SK-N-SH (cell line): ENCODE measurements around the gene STC2. TPM values are rescaled to one million over a fixed set of nuclear protein-coding genes. Genes with fewer than 3 reads are reported as not detected.

Experiments
- CTCF ChIA-PET: fragments of 300-600, 350-600 bp; formaldehyde crosslinking; extraction: SDS; loops from one replicate; lab custom pipeline; 2021; lab: Yijun Ruan, JAX
- POLR2A ChIA-PET: fragments of 350-600 bp; sonication (Branson Sonifier 250); formaldehyde crosslinking; extraction: SDS; loops from one replicate; lab custom pipeline; 2020; ENCODE audit warnings: antibody characterized with exemption, inconsistent platforms; lab: Yijun Ruan, JAX
- DNase-seq: peaks from one replicate; pipeline ENCODE4 v3.0.0; 2012
- H2AFZ ChIP-seq: fragments of 200-600 bp; sonication (generic); 2 replicates; pipeline ENCODE4 v1.8.1; 2016; ENCODE audit warnings: antibody characterized with exemption, mild to moderate bottlenecking, low read depth
- H3F3A ChIP-seq: fragments of 200-600 bp; sonication (generic); replicated peaks from 2 replicates; pipeline ENCODE3; 2016; ENCODE audit warnings: antibody characterized with exemption, mild to moderate bottlenecking; ENCODE audit not compliant: insufficient read depth
- H3K27ac ChIP-seq, 2 experiments: fragments of 200-500 bp in 1 of 2; fragments of 200-600 bp in 1 of 2; sonication (Bioruptor generic) in 1 of 2; sonication (generic), shearing (Covaris generic) in 1 of 2; 2 replicates each; pipeline versions ENCODE4 v1.5.1 to v1.6.1; 2014 to 2016; ENCODE audit warnings: low read depth in 2 of 2, inconsistent platforms in 1 of 2, low read length in 1 of 2, mild to moderate bottlenecking in 1 of 2, mixed read lengths in 1 of 2
- H3K27me3 ChIP-seq: fragments of 200-600 bp; sonication (generic), shearing (Covaris generic); 2 replicates; pipeline ENCODE4 v1.6.1; 2016; ENCODE audit warnings: mixed run types; ENCODE audit not compliant: insufficient read depth
- H3K36me3 ChIP-seq, 2 experiments: fragments of 200-500 bp in 1 of 2; fragments of 200-600 bp in 1 of 2; sonication (Bioruptor generic) in 1 of 2; sonication (generic) in 1 of 2; replicated peaks in 1 of 2; 2 replicates each; pipeline versions ENCODE3 to v1.5.1; 2014 to 2016; ENCODE audit warnings: low read length in 1 of 2, mild to moderate bottlenecking in 1 of 2; ENCODE audit not compliant: insufficient read depth in 2 of 2, control insufficient read depth in 1 of 2
- H3K4me1 ChIP-seq, 2 experiments: fragments of 200-500 bp in 1 of 2; fragments of 200-600 bp in 1 of 2; sonication (Bioruptor generic) in 1 of 2; sonication (generic), shearing (Covaris generic) in 1 of 2; 2 replicates each; pipeline versions ENCODE4 v1.5.1 to v1.6.1; 2014 to 2016; ENCODE audit warnings: low read depth in 1 of 2, low read length in 1 of 2, mixed run types in 1 of 2; ENCODE audit not compliant: insufficient read depth in 2 of 2, control insufficient read depth in 1 of 2
- H3K4me2 ChIP-seq: fragments of 200-600 bp; sonication (generic), shearing (Covaris generic); 2 replicates; pipeline ENCODE4 v1.6.1; 2017; ENCODE audit warnings: mixed run types
- H3K4me3 ChIP-seq, 2 experiments: fragments of 200-500 bp in 1 of 2; fragments of 200-600 bp in 1 of 2; sonication (Bioruptor generic) in 1 of 2; sonication (generic), shearing (Covaris generic) in 1 of 2; 2 replicates each; pipeline versions ENCODE4 v1.5.1 to v1.8.1; 2014 to 2016; ENCODE audit warnings: low read depth in 2 of 2, inconsistent platforms in 1 of 2, low read length in 1 of 2, mild to moderate bottlenecking in 1 of 2, mixed read lengths in 1 of 2, moderate library complexity in 1 of 2
- H3K79me2 ChIP-seq: fragments of 200-600 bp; sonication (generic); 2 replicates; pipeline ENCODE4 v1.8.1; 2017; ENCODE audit warnings: mild to moderate bottlenecking; ENCODE audit not compliant: insufficient read depth
- H3K9ac ChIP-seq: fragments of 200-600 bp; sonication (generic); 2 replicates; pipeline ENCODE4 v1.6.1; 2017; ENCODE audit warnings: mixed run types
- H3K9me2 ChIP-seq: fragments of 200-600 bp; sonication (generic); 2 replicates; pipeline ENCODE4 v1.6.1; 2017; ENCODE audit warnings: mixed run types
- H3K9me3 ChIP-seq: fragments of 200-600 bp; sonication (generic); 2 replicates; pipeline ENCODE4 v1.6.1; 2017; ENCODE audit warnings: mixed run types, mild to moderate bottlenecking, moderate library complexity
- H4K20me1 ChIP-seq: fragments of 200-600 bp; sonication (generic); 2 replicates; pipeline ENCODE4 v1.6.1; 2017; ENCODE audit warnings: mild to moderate bottlenecking, mixed run types; ENCODE audit not compliant: insufficient read depth
- CHD2 ChIP-seq: fragments of 150-350 bp; IDR thresholded peaks from 2 replicates; pipeline ENCODE4 v1.6.1; 2018; ENCODE audit warnings: low read length; ENCODE audit not compliant: partially characterized antibody
- CTCF ChIP-seq: fragments of 200-600 bp; sonication (generic); IDR thresholded peaks from 2 replicates; pipeline ENCODE4 v1.6.1; 2017; ENCODE audit warnings: antibody characterized with exemption, mild to moderate bottlenecking, moderate library complexity
- EZH2phosphoT487 ChIP-seq: fragments of 200-600 bp; sonication (generic); IDR thresholded peaks from 2 replicates; pipeline ENCODE4 v1.6.1; 2017; ENCODE audit warnings: low read depth, mixed run types, mild to moderate bottlenecking, antibody characterized with exemption, moderate library complexity, borderline replicate concordance
- IRF3 ChIP-seq: fragments of 150-350 bp; IDR thresholded peaks from 2 replicates; pipeline ENCODE4 v1.6.1; 2016; ENCODE audit warnings: mild to moderate bottlenecking, low read depth, low read length
- JUND ChIP-seq: IDR thresholded peaks from 2 replicates; pipeline ENCODE4 v1.4.0; 2012
- PBX3 ChIP-seq: IDR thresholded peaks from 2 replicates; pipeline ENCODE4; 2012
- POLR2AphosphoS5 ChIP-seq: IDR thresholded peaks from 2 replicates; pipeline ENCODE4 v1.6.1; 2012; ENCODE audit warnings: low read depth, low read length
- RAD21 ChIP-seq: IDR thresholded peaks from 2 replicates; pipeline ENCODE4 v1.6.1; 2012; ENCODE audit warnings: mild to moderate bottlenecking, low read length
- RCOR1 ChIP-seq: fragments of 150-350 bp; IDR thresholded peaks from 2 replicates; pipeline ENCODE4 v1.6.1; 2017; ENCODE audit warnings: antibody characterized with exemption, low read length
- TAF1 ChIP-seq: IDR thresholded peaks from 2 replicates; pipeline ENCODE4 v1.6.1; 2012; ENCODE audit warnings: low read depth, mild to moderate bottlenecking, low read length, moderate library complexity, borderline replicate concordance
- USF1 ChIP-seq: IDR thresholded peaks from 2 replicates; pipeline ENCODE4 v1.4.0; 2012; ENCODE audit warnings: low read depth, borderline replicate concordance
- WGBS: methylation state at CpG from one replicate; pipeline ENCODE4 v1.1.6; 2017; ENCODE audit warnings: low lambda C conversion rate; 5-methylcytosine and 5-hydroxymethylcytosine counted together
- polyA plus RNA-seq, 3 experiments: library from polyadenylated mRNA; depleted of rRNA; stranded (reverse); fragments of >200 nt; gene quantifications; 2 replicates each; pipeline ENCODE4 v1.2.3, GENCODE V29; 2012

The STC2 gene
- polyA plus RNA-seq, 1 of the 3 experiments (the other 2 are of a cell fraction): 5.9 TPM

GRCh38 chr5:173352366-173353349 is 24.4 kb upstream of the STC2 start:
- TF ChIP-seq JUND (no peak), RCOR1 (no peak), TAF1 (no peak), IRF3 (no peak), POLR2AphosphoS5 (no peak), PBX3 (no peak), CTCF (no peak), USF1 (no peak), CHD2 (no peak), RAD21 (no peak), EZH2phosphoT487 (no peak)
- Histone ChIP-seq H3K9ac (no peak overlapping the region), H2AFZ (no peak overlapping the region), H3K4me3 (no peak overlapping the region), H3K27me3 (0 out of 2 replicates have a peak, but pooled peaks cover 9% of the 10 kb centered on the region), H3F3A (no peaks in the 10 kb centered on the region), H3K4me2 (no peak overlapping the region), H3K36me3 (no peaks in the 10 kb centered on the region), H3K9me3 (no peaks in the 10 kb centered on the region), H4K20me1 (no peaks in the 10 kb centered on the region), H3K27ac (no peak overlapping the region), H3K79me2 (no peaks in the 10 kb centered on the region), H3K9me2 (no peaks in the 10 kb centered on the region), H3K4me1 (no peaks in the 10 kb centered on the region)
- POLR2A ChIA-PET: no interaction called here
- CTCF ChIA-PET: interaction anchor here (1.4 to 2.3 kb wide), 2 partner anchors 59 to 220 kb away, joined by 3 to 7 read pairs; no protein-coding TSS in a partner anchor
- WGBS: 64% methylated on average over 24 of the region's 24 CpGs
- DNase-seq: no peak
